H1 (cell line): ENCODE results near the gene GALNT6. TPM values are rescaled to one million over a fixed set of nuclear protein-coding genes. Genes with fewer than 3 reads are reported as not detected.
A peak's percentile ranks its signal among the peaks of the same experiment; 100 is the strongest.

Experiments
- CTCF ChIA-PET: fragments of 300-600 bp; sonication (Branson Sonifier 250); formaldehyde crosslinking; loops from one replicate; lab custom pipeline; 2021; ENCODE audit not compliant: partially characterized antibody; lab: Charles Lee
- POLR2A ChIA-PET: fragments of 300-600 bp; sonication (Branson Sonifier 250); formaldehyde crosslinking; loops from one replicate; lab custom pipeline; 2021; ENCODE audit warnings: inconsistent platforms; ENCODE audit not compliant: partially characterized antibody; lab: Charles Lee
- DNase-seq, 2 experiments: peaks; one replicate each; pipeline versions ENCODE4 v3.0.0 to v3.0.0-alpha.2; 2010 to 2022; ENCODE audit warnings: low spot score in 2 of 2, low read depth in 1 of 2, mixed read lengths in 1 of 2
- FAIRE-seq: peaks from 2 replicates; lab custom pipeline; 2011; peaks lifted over from hg19 to GRCh38; lab: Jason Lieb, UNC
- H2AFZ ChIP-seq: 2 replicates; pipeline ENCODE4 v1.8.1; 2012; ENCODE audit warnings: low read length, inconsistent platforms
- H2AK5ac ChIP-seq: 2 replicates; pipeline ENCODE4 v1.6.1; 2013; ENCODE audit warnings: low read depth, low read length
- H2BK120ac ChIP-seq: replicated peaks from 2 replicates; pipeline ENCODE3; 2013; ENCODE audit warnings: low read depth, low read length, inconsistent platforms
- H2BK12ac ChIP-seq: 2 replicates; pipeline ENCODE4 v1.6.1; 2013; ENCODE audit warnings: low read depth, low read length
- H2BK15ac ChIP-seq: 2 replicates; pipeline ENCODE4 v1.6.1; 2013; ENCODE audit warnings: low read length
- H2BK20ac ChIP-seq: 2 replicates; pipeline ENCODE4 v1.6.1; 2013; ENCODE audit warnings: low read length
- H2BK5ac ChIP-seq: 2 replicates; pipeline ENCODE4 v1.6.1; 2013; ENCODE audit warnings: low read depth, low read length
- H3K14ac ChIP-seq: 2 replicates; pipeline ENCODE4 v1.6.1; 2013; ENCODE audit warnings: inconsistent platforms; ENCODE audit not compliant: insufficient read length
- H3K18ac ChIP-seq: 2 replicates; pipeline ENCODE4 v1.6.1; 2013; ENCODE audit warnings: low read length; ENCODE audit errors: extremely low read depth
- H3K23ac ChIP-seq: 2 replicates; pipeline ENCODE4 v1.6.1; 2013; ENCODE audit warnings: inconsistent platforms; ENCODE audit not compliant: insufficient read length
- H3K23me2 ChIP-seq: 2 replicates; pipeline ENCODE4 v1.6.1; 2013; ENCODE audit warnings: low read depth, low read length
- H3K27ac ChIP-seq: 2 replicates; pipeline ENCODE4 v1.6.1; 2011; ENCODE audit warnings: low read depth, low read length, inconsistent platforms
- H3K27me3 ChIP-seq, 4 experiments: replicated peaks in 1 of 4; 1 replicate in 1 of 4; 2 replicates in 3 of 4; pipeline versions ENCODE4 v1.6.1 to v1.8.1; 2011 to 2013; ENCODE audit warnings: low read length in 3 of 4, mild to moderate bottlenecking in 3 of 4, inconsistent platforms in 2 of 4, mixed read lengths in 2 of 4, moderate library complexity in 1 of 4; ENCODE audit not compliant: control insufficient read depth in 3 of 4, insufficient read depth in 3 of 4; ENCODE audit errors: extremely low read depth in 1 of 4
- H3K36me3 ChIP-seq, 4 experiments: 2 replicates each; pipeline versions ENCODE4 v1.6.1 to v1.8.1; 2011 to 2013; ENCODE audit warnings: mild to moderate bottlenecking in 4 of 4, low read length in 3 of 4, moderate library complexity in 2 of 4, control low read depth in 1 of 4, inconsistent platforms in 1 of 4; ENCODE audit not compliant: insufficient read depth in 4 of 4, control insufficient read depth in 2 of 4
- H3K4ac ChIP-seq: replicated peaks from 2 replicates; pipeline ENCODE3; 2013; ENCODE audit warnings: low read length, low read depth, mixed read lengths, inconsistent platforms; ENCODE audit not compliant: insufficient read length
- H3K4me1 ChIP-seq, 4 experiments: replicated peaks in 1 of 4; 1 replicate in 1 of 4; 2 replicates in 3 of 4; pipeline versions ENCODE4 v1.6.1 to v1.8.1; 2011 to 2013; ENCODE audit warnings: low read length in 3 of 4, inconsistent platforms in 2 of 4, mixed read lengths in 1 of 4; ENCODE audit not compliant: insufficient read depth in 4 of 4, control insufficient read depth in 3 of 4
- H3K4me2 ChIP-seq, 2 experiments: 2 replicates each; pipeline versions ENCODE4 v1.6.1 to v1.8.1; 2011 to 2013; ENCODE audit warnings: low read depth in 2 of 2, low read length in 2 of 2, control low read depth in 1 of 2, inconsistent platforms in 1 of 2, mild to moderate bottlenecking in 1 of 2; ENCODE audit not compliant: insufficient read depth in 1 of 2
- H3K4me3 ChIP-seq, 4 experiments: fragments of 200-600, 300-600 bp in 1 of 4; sonication (generic), shearing (Covaris generic), sonication (Bioruptor Twin) in 1 of 4; 2 replicates each; pipeline versions ENCODE4 v1.5.1 to v1.8.1; 2011 to 2016; ENCODE audit warnings: low read length in 4 of 4, low read depth in 3 of 4, control low read depth in 2 of 4, inconsistent platforms in 2 of 4, mild to moderate bottlenecking in 2 of 4, mixed read lengths in 1 of 4, moderate library complexity in 1 of 4; ENCODE audit not compliant: insufficient read depth in 2 of 4; ENCODE audit errors: extremely low read depth in 1 of 4
- H3K56ac ChIP-seq: replicated peaks from 2 replicates; pipeline ENCODE3; 2013; ENCODE audit warnings: low read depth, mild to moderate bottlenecking, mixed read lengths, low read length, inconsistent platforms; ENCODE audit not compliant: insufficient read length
- H3K79me1 ChIP-seq: 2 replicates; pipeline ENCODE4 v1.6.1; 2013; ENCODE audit warnings: low read depth, low read length, control low read depth
- H3K79me2 ChIP-seq, 2 experiments: 2 replicates each; pipeline versions ENCODE4 v1.6.1 to v1.8.1; 2012 to 2013; ENCODE audit warnings: low read length in 2 of 2, mild to moderate bottlenecking in 2 of 2, inconsistent platforms in 1 of 2; ENCODE audit not compliant: insufficient read depth in 2 of 2, control insufficient read depth in 1 of 2
- H3K9ac ChIP-seq, 4 experiments: replicated peaks in 1 of 4; 1 replicate in 1 of 4; 2 replicates in 3 of 4; pipeline versions ENCODE4 v1.6.1 to v1.8.1; 2011 to 2013; ENCODE audit warnings: low read depth in 3 of 4, low read length in 3 of 4, control low read depth in 2 of 4, mild to moderate bottlenecking in 2 of 4, moderate library complexity in 2 of 4, inconsistent platforms in 1 of 4; ENCODE audit errors: extremely low read depth in 1 of 4
- H3K9me3 ChIP-seq, 2 experiments: 2 replicates each; pipeline versions ENCODE4 v1.6.1 to v1.8.1; 2012 to 2013; ENCODE audit warnings: mild to moderate bottlenecking in 2 of 2, moderate library complexity in 2 of 2, control low read depth in 1 of 2, inconsistent platforms in 1 of 2, low read depth in 1 of 2, low read length in 1 of 2, mixed read lengths in 1 of 2; ENCODE audit not compliant: insufficient read depth in 2 of 2
- H4K20me1 ChIP-seq, 2 experiments: replicated peaks in 1 of 2; 2 replicates each; pipeline versions ENCODE3 to v1.8.1; 2011 to 2013; ENCODE audit warnings: inconsistent platforms in 2 of 2, low read length in 2 of 2, mild to moderate bottlenecking in 1 of 2; ENCODE audit not compliant: insufficient read depth in 2 of 2, control insufficient read depth in 1 of 2
- H4K5ac ChIP-seq: 2 replicates; pipeline ENCODE4 v1.6.1; 2013; ENCODE audit warnings: low read length, low read depth, mixed read lengths, inconsistent platforms; ENCODE audit not compliant: insufficient read length
- H4K8ac ChIP-seq: 2 replicates; pipeline ENCODE4 v1.8.0; 2013; ENCODE audit warnings: mild to moderate bottlenecking, moderate library complexity, low read length, inconsistent platforms; ENCODE audit not compliant: insufficient read depth; ENCODE audit errors: extremely low read depth
- H4K91ac ChIP-seq: replicated peaks from 2 replicates; pipeline ENCODE3; 2013; ENCODE audit warnings: low read length, mixed read lengths, inconsistent platforms; ENCODE audit not compliant: insufficient read length
- BCL11A ChIP-seq, 2 experiments: IDR thresholded peaks; one replicate each; pipeline ENCODE4 v1.6.1; 2011; ENCODE audit warnings: low read depth in 2 of 2, low read length in 2 of 2, mild to moderate bottlenecking in 2 of 2
- CBX5 ChIP-seq: fragments of 300-800, 300-1000 bp; sonication (generic); IDR thresholded peaks from 2 replicates; pipeline ENCODE4 v1.7.1; 2016; ENCODE audit warnings: antibody characterized with exemption, low read length, low read depth
- HDAC2 ChIP-seq, 2 experiments: fragments of 300-600 bp in 1 of 2; sonication (generic) in 1 of 2; IDR thresholded peaks; 2 replicates each; pipeline ENCODE4 v1.6.1; 2011 to 2012; ENCODE audit warnings: low read depth in 2 of 2, low read length in 2 of 2, mild to moderate bottlenecking in 2 of 2, moderate library complexity in 2 of 2, borderline replicate concordance in 1 of 2, inconsistent platforms in 1 of 2
- KDM4A ChIP-seq: IDR thresholded peaks from one replicate; pipeline ENCODE4 v1.7.1; 2012; ENCODE audit warnings: low read depth, mild to moderate bottlenecking, moderate library complexity, low read length, inconsistent platforms; ENCODE audit not compliant: severe bottlenecking
- POU5F1 ChIP-seq: IDR thresholded peaks from 2 replicates; pipeline ENCODE4 v1.6.1; 2011; ENCODE audit warnings: low read depth, mild to moderate bottlenecking, low read length, moderate library complexity
- RBBP5 ChIP-seq: IDR thresholded peaks from 2 replicates; pipeline ENCODE4 v1.7.1; 2012; ENCODE audit warnings: low read depth, mild to moderate bottlenecking, inconsistent platforms, low read length, moderate library complexity, borderline replicate concordance
- ZNF274 ChIP-seq: IDR thresholded peaks from 2 replicates; pipeline ENCODE4 v1.7.0; 2012; ENCODE audit warnings: low read length, borderline replicate concordance; ENCODE audit errors: extremely low read depth
- WGBS, 2 experiments: shearing (Covaris generic) in 1 of 2; methylation state at CpG; one replicate each; pipeline versions ENCODE4 v1.1.6 to v1.1.7; 2013 to 2015; ENCODE audit warnings: low lambda C conversion rate in 2 of 2, mixed read lengths in 2 of 2, inconsistent platforms in 1 of 2, low coverage in 1 of 2, missing lambda C conversion rate in 1 of 2; ENCODE audit not compliant: insufficient replicate concordance in 2 of 2, insufficient coverage in 1 of 2, insufficient read length in 1 of 2; ENCODE audit errors: extremely low coverage in 1 of 2, missing lambda C conversion rate in 1 of 2; 5-methylcytosine and 5-hydroxymethylcytosine counted together
- polyA plus RNA-seq, 7 experiments: library from polyadenylated mRNA; depleted of rRNA in 3 of 7; stranded (reverse) in 5 of 7; unstranded in 2 of 7; fragments of >200 nt in 5 of 7; fragments of 200-250 nt in 2 of 7; gene quantifications; 1 replicate in 5 of 7; 2 replicates in 1 of 7; 4 replicates in 1 of 7; pipeline versions ENCODE4 v1.2.1 to v1.2.3, GENCODE V29; 2011 to 2013; ENCODE audit warnings: missing spikeins in 2 of 7, mixed read lengths in 2 of 7
- total RNA-seq: library from RNA; stranded (reverse); fragmentation: NEBNext Ultra II Directional; extraction: Animal tissue kit (Norgen Biotek cat#: 25700); gene quantifications from 2 replicates; pipeline ENCODE4 v1.2.1, GENCODE V29; 2021
- TF ChIP-seq, protein P1 (sequence below): IDR thresholded peaks from 2 replicates; pipeline ENCODE4 v1.6.1; 2012; ENCODE audit warnings: inconsistent platforms
- TF ChIP-seq, protein P2 (sequence below), 3 experiments: IDR thresholded peaks; 1 replicate in 2 of 3; 2 replicates in 1 of 3; pipeline versions ENCODE4 v1.5.1 to v1.6.1; 2011; ENCODE audit warnings: low read length in 3 of 3, mild to moderate bottlenecking in 3 of 3, inconsistent platforms in 2 of 3, low read depth in 1 of 3, moderate library complexity in 1 of 3; ENCODE audit not compliant: insufficient read depth in 1 of 3; ENCODE audit errors: control extremely low read depth in 1 of 3

Gene GALNT6
- total and polyA plus RNA-seq, 2 of the 8 experiments (the other 6 are each of a cell fraction or from before 2014, with no cell fraction given): 5.8 to 10.7 TPM

DNA sequence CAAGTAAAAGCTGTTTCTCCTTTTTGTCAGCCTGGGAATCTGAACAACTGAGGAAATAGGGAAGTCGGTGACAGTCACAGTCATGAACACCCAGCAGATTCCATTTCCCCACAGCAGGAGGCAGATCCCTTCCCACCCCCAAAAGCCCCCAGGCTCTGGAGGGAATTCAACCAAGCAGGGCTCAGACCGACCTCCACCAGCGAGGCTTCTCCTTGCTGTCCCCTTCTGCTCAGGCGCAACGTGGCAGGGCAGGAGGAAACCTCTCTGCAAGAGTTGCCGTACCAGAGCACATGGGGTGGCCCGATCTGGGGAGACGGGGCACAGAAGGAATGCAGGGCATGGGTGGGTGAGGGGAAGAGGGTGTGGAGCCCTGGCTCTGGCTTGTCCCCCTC lies 319 bp downstream of the GALNT6 start:
- peaks cover 0 to 13% (median 2%) of the 10 kb centered on the region in 4 experiments; a peak in 2 of 8 replicates for H3K36me3 ChIP-seq
- H3K23me2 ChIP-seq: peaks cover 5% of the 10 kb centered on the region; the same call in 1 of the 2 replicates
- H3K4ac ChIP-seq: peak overlapping the region; percentile 16
- no peak overlapping the region for H3K23ac ChIP-seq
- H3K4me1 ChIP-seq: peaks cover 8 to 19% (median 9%) of the 10 kb centered on the region in 4 experiments
- H2BK12ac ChIP-seq: no peak overlapping the region
- H3K9ac ChIP-seq: peak overlapping the region in 2 of 4 experiments; percentile 54 to 62; a peak in 4 of 7 replicates
- H2AFZ ChIP-seq: no peak overlapping the region
- no peaks in the 10 kb centered on the region for H4K20me1 ChIP-seq
- H2BK5ac ChIP-seq: peak overlapping the region; percentile 66; the same call in 1 of the 2 replicates
- H3K79me1 ChIP-seq: no peaks in the 10 kb centered on the region
- peak overlapping the region; percentile 67 to 75 for H3K4me2 ChIP-seq
- FAIRE-seq: no peak
- H3K4me3 ChIP-seq: peak overlapping the region; percentile 68 to 88 (median 82)
- H3K18ac ChIP-seq: peak overlapping the region; percentile 20
- H2BK120ac ChIP-seq: no peak overlapping the region
- 0 out of 2 replicates have a peak overlapping the region, but pooled peaks have one; percentile 54 for H4K8ac ChIP-seq
- H3K27me3 ChIP-seq: no peaks in the 10 kb centered on the region
- WGBS, 2 experiments: 13% methylated on average over 7 of the region's 8 CpGs; no CpG with 5 or more reads in 1 of the 2 experiments
- ChIA-PET POLR2A (interaction anchor here (0.8 to 2.3 kb wide), 17 partner anchors 9 to 435 kb away, joined by 3 to 11 read pairs (median 4); partner anchors contain the start of genes CSRNP2 and SMAGP), CTCF (interaction anchor here (0.8 to 2.7 kb wide), 6 partner anchors 12 to 485 kb away, joined by 3 to 10 read pairs (median 3); no protein-coding TSS in a partner anchor)
- H3K27ac ChIP-seq: peak overlapping the region; percentile 68; the same call in 1 of the 2 replicates
- H3K79me2 ChIP-seq: no peaks in the 10 kb centered on the region
- H4K91ac ChIP-seq: peak overlapping the region; percentile 81
- DNase-seq: no peak
- H3K56ac ChIP-seq: peak overlapping the region; percentile 60
- H2BK20ac ChIP-seq: 0 out of 2 replicates have a peak overlapping the region, but pooled peaks have one; percentile 4
- H2AK5ac ChIP-seq: no peak overlapping the region
- H3K9me3 ChIP-seq: no peaks in the 10 kb centered on the region
- no peak overlapping the region for H3K14ac ChIP-seq
- peak overlapping the region; percentile 19; the same call in 1 of the 2 replicates for H2BK15ac ChIP-seq
- H4K5ac ChIP-seq: peak overlapping the region; percentile 64
- TF ChIP-seq, protein P1, sequence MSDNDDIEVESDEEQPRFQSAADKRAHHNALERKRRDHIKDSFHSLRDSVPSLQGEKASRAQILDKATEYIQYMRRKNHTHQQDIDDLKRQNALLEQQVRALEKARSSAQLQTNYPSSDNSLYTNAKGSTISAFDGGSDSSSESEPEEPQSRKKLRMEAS: peak; percentile 83
- TF ChIP-seq, protein P2, sequence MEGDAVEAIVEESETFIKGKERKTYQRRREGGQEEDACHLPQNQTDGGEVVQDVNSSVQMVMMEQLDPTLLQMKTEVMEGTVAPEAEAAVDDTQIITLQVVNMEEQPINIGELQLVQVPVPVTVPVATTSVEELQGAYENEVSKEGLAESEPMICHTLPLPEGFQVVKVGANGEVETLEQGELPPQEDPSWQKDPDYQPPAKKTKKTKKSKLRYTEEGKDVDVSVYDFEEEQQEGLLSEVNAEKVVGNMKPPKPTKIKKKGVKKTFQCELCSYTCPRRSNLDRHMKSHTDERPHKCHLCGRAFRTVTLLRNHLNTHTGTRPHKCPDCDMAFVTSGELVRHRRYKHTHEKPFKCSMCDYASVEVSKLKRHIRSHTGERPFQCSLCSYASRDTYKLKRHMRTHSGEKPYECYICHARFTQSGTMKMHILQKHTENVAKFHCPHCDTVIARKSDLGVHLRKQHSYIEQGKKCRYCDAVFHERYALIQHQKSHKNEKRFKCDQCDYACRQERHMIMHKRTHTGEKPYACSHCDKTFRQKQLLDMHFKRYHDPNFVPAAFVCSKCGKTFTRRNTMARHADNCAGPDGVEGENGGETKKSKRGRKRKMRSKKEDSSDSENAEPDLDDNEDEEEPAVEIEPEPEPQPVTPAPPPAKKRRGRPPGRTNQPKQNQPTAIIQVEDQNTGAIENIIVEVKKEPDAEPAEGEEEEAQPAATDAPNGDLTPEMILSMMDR (IDR thresholded peaks at IDR 0.05; ENCODE audit: control extremely low read depth in 1 of 3, insufficient read depth in 1 of 3, low read depth in 1 of 3, low read length in 3 of 3): no peak
- TF ChIP-seq CBX5 (no peak), ZNF274 (no peak), POU5F1 (no peak), RBBP5 (0 out of 2 replicates have a peak, but pooled peaks have one; percentile 5), HDAC2 (IDR thresholded peaks at IDR 0.05; ENCODE audit: borderline replicate concordance in 1 of 2, low read depth in 2 of 2, low read length in 2 of 2) (0 out of 4 replicates have a peak, but pooled peaks of 1 of the 2 experiments have one; percentile 30), BCL11A (IDR thresholded peaks at IDR 0.05; ENCODE audit: low read depth in 2 of 2, low read length in 2 of 2) (no peak), KDM4A (peak; percentile 11)
